Gastroesophageal sphincter (tissue), 4 donors: ENCODE data around the gene SKIC8. TPM values are rescaled to one million over a fixed set of nuclear protein-coding genes. Genes with fewer than 3 reads are reported as not detected.

Source experiments
- ATAC-seq: fragments of 150-250 bp; one replicate; pipeline ENCODE4 v1.9.1; 2016; ENCODE audit warnings: mild to moderate bottlenecking, moderate library complexity
- H3K27ac ChIP-seq, 4 donors: fragments of 200-600 bp; sonication (generic) in 3 of 4; 1 replicate in 3 of 4; 2 replicates in 1 of 4; pipeline ENCODE4 v1.5.1; 2016 to 2019
- H3K27me3 ChIP-seq: fragments of 200-600 bp; sonication (generic); one replicate; pipeline ENCODE4 v1.5.1; 2019
- H3K36me3 ChIP-seq, 2 donors: fragments of 200-600 bp; sonication (generic); one replicate each; pipeline ENCODE4 v1.5.1; 2019; ENCODE audit warnings: control low read depth in 1 of 2
- H3K4me1 ChIP-seq, 3 donors: fragments of 200-600 bp; sonication (generic); 1 replicate in 2 of 3; 2 replicates in 1 of 3; pipeline ENCODE4 v1.5.1; 2016 to 2019; ENCODE audit warnings: control low read depth in 2 of 3
- H3K4me3 ChIP-seq, 2 donors: fragments of 200-600 bp; sonication (generic); one replicate each; pipeline ENCODE4 v1.5.1; 2019; ENCODE audit warnings: mild to moderate bottlenecking in 1 of 2, moderate library complexity in 1 of 2
- H3K9me3 ChIP-seq, 3 donors: fragments of 200-600 bp; sonication (generic); one replicate each; pipeline ENCODE4 v1.5.1; 2017 to 2019; ENCODE audit warnings: control low read depth in 2 of 3
- EP300 ChIP-seq: sonication (generic); formaldehyde crosslinking; IDR thresholded peaks from one replicate; pipeline ENCODE4 v1.6.1; 2017; ENCODE audit warnings: antibody characterized with exemption, mild to moderate bottlenecking
- POLR2A ChIP-seq, 2 donors: fragments of 450-650 bp; IDR thresholded peaks; one replicate each; pipeline ENCODE4 v1.6.1; 2017; ENCODE audit warnings: antibody characterized with exemption in 2 of 2, mild to moderate bottlenecking in 2 of 2, moderate library complexity in 1 of 2
- POLR2AphosphoS5 ChIP-seq: sonication (generic); formaldehyde crosslinking; IDR thresholded peaks from one replicate; pipeline ENCODE4 v1.6.1; 2017; ENCODE audit warnings: antibody characterized with exemption
- WGBS, 2 donors: methylation state at CpG; one replicate each; pipeline ENCODE4 v1.1.5; 2018; ENCODE audit warnings: low coverage in 1 of 2; 5-methylcytosine and 5-hydroxymethylcytosine counted together
- total RNA-seq, 4 donors: library from RNA; depleted of rRNA; stranded (reverse); fragments of >200 nt; gene quantifications; one replicate each; pipeline ENCODE4 v1.1.0, GENCODE V29; 2016
- TF ChIP-seq, protein P1 (sequence below), 4 experiments: fragments of 200-600 bp in 2 of 4; fragments of 450-650 bp in 2 of 4; sonication (generic) in 1 of 4; IDR thresholded peaks; one replicate each; pipeline ENCODE4 v1.5.1; 2017 to 2019; ENCODE audit warnings: antibody characterized with exemption in 4 of 4, mild to moderate bottlenecking in 2 of 4, moderate library complexity in 2 of 4

SKIC8 gene
- total RNA-seq, 4 donors from 2014 or later = 31.1 to 59.0 (median 44.4) TPM

- ATAC-seq = no peak
- H3K4me1 ChIP-seq = peaks cover 0 to 6% (median 0%) of the 10 kb centered on the region in 3 donors
- 80 to 90% methylated on average over 2 to 3 of the region's 5 CpGs for WGBS, 2 donors
- H3K27ac ChIP-seq = no peak overlapping the region
- H3K27me3 ChIP-seq = peaks cover 4% of the 10 kb centered on the region
- H3K9me3 ChIP-seq = no peaks in the 10 kb centered on the region
- TF ChIP-seq EP300 (no peak), POLR2AphosphoS5 (no peak), POLR2A (IDR thresholded peaks at IDR 0.05) (no peak)
- TF ChIP-seq, protein P1, sequence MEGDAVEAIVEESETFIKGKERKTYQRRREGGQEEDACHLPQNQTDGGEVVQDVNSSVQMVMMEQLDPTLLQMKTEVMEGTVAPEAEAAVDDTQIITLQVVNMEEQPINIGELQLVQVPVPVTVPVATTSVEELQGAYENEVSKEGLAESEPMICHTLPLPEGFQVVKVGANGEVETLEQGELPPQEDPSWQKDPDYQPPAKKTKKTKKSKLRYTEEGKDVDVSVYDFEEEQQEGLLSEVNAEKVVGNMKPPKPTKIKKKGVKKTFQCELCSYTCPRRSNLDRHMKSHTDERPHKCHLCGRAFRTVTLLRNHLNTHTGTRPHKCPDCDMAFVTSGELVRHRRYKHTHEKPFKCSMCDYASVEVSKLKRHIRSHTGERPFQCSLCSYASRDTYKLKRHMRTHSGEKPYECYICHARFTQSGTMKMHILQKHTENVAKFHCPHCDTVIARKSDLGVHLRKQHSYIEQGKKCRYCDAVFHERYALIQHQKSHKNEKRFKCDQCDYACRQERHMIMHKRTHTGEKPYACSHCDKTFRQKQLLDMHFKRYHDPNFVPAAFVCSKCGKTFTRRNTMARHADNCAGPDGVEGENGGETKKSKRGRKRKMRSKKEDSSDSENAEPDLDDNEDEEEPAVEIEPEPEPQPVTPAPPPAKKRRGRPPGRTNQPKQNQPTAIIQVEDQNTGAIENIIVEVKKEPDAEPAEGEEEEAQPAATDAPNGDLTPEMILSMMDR (IDR thresholded peaks at IDR 0.05) = no peak
- no peak overlapping the region for H3K4me3 ChIP-seq
- H3K36me3 ChIP-seq = no peaks in the 10 kb centered on the region
Measured at GRCh38 chr15:78239811-78240210, 59.6 kb downstream of the SKIC8 start.

DNA sequence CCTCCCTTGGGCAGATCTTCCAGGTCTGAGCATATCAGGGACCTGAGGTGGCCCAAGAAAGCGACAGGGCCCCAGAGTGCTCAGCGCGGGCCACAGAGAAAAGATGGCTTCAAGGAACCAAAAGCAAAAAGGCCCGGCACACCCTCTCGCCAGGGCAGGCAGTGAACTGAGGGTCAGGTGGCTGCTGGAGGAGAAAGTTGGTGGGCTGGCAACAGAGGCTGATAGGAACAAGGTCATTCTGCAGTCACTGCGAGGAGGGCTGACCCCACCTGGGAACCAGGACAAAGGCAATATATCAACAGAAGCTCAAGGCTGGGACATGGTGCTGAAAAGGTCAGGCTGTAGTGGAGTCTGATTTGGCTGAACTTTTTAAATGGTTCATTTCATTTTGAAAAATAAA, 62.3 kb downstream of the SKIC8 start:
- Histone ChIP-seq H3K4me1 (peaks cover 0 to 6% (median 0%) of the 10 kb centered on the region in 3 donors), H3K9me3 (no peaks in the 10 kb centered on the region), H3K4me3 (no peak overlapping the region), H3K36me3 (no peaks in the 10 kb centered on the region), H3K27ac (no peak overlapping the region), H3K27me3 (peaks cover 4% of the 10 kb centered on the region)
- TF ChIP-seq POLR2AphosphoS5 = no peak
- TF ChIP-seq, protein P1 (IDR thresholded peaks at IDR 0.05) = no peak
- no peak for TF ChIP-seq EP300
- no peak for TF ChIP-seq POLR2A (IDR thresholded peaks at IDR 0.05)
- WGBS, 2 donors = 73% methylated on average over 3 of the region's 6 CpGs; no CpG with 5 or more reads in 1 of the 2 donors
- ATAC-seq = no peak

DNA sequence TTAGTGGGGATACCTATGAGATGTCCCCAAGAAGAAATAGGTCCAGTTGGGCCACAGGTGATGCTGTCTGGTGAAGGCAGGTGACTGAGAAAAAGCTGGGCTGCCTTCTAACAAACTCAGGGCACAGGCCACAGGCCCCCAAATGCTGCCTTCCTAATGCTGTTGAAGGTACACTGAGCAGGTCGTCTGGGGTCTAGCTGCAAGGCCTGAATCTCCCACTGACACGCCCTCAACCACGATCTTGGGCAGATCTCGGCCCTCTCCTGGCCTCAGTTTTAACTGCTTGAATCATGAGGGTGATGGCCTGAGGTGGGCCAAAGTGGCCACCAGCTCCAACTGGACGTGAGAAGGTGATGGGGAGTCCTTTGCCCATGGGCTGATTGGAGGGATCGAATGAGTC, 62.9 kb downstream of the SKIC8 start:
- no peak for TF ChIP-seq POLR2A (IDR thresholded peaks at IDR 0.05)
- TF ChIP-seq, protein P1 (IDR thresholded peaks at IDR 0.05) = no peak
- TF ChIP-seq EP300 = no peak
- no peak for TF ChIP-seq POLR2AphosphoS5
- Histone ChIP-seq H3K27me3 (peaks cover 4% of the 10 kb centered on the region), H3K4me3 (no peak overlapping the region), H3K4me1 (peaks cover 0 to 6% (median 0%) of the 10 kb centered on the region in 3 donors), H3K27ac (no peak overlapping the region), H3K36me3 (no peaks in the 10 kb centered on the region), H3K9me3 (no peaks in the 10 kb centered on the region)
- 89 to 92% methylated on average over 5 of the region's 6 CpGs for WGBS, 2 donors
- no peak for ATAC-seq

- H3K36me3 ChIP-seq = no peaks in the 10 kb centered on the region
- TF ChIP-seq POLR2A (IDR thresholded peaks at IDR 0.05) (no peak), EP300 (no peak), POLR2AphosphoS5 (no peak)
- TF ChIP-seq, protein P1 (IDR thresholded peaks at IDR 0.05) = no peak
- no peaks in the 10 kb centered on the region for H3K9me3 ChIP-seq
- H3K27ac ChIP-seq = peak within 1 kb of the TSS in 1 of 4 donors; percentile 5
- no peaks in the 10 kb centered on the region for H3K4me1 ChIP-seq
- peaks cover 4% of the 10 kb centered on the region for H3K27me3 ChIP-seq
- no peak within 1 kb of the TSS for H3K4me3 ChIP-seq
- ATAC-seq = no peak
- 57 to 80% methylated on average over 4 to 6 of the region's 6 CpGs for WGBS, 2 donors
Measured at GRCh38 chr15:78234515-78235040, 64.8 kb downstream of the SKIC8 start, which contains the start of gene ACSBG1. TSS of gene ACSBG1 (minus strand) at chr15:78234565. CDS start at chr15:78234501, 64 bp downstream.

- Histone ChIP-seq H3K27ac (no peak overlapping the region), H3K36me3 (no peaks in the 10 kb centered on the region), H3K9me3 (no peaks in the 10 kb centered on the region), H3K4me1 (no peaks in the 10 kb centered on the region), H3K27me3 (peaks cover 4% of the 10 kb centered on the region), H3K4me3 (no peak overlapping the region)
- TF ChIP-seq EP300 = no peak
- TF ChIP-seq, protein P1 (IDR thresholded peaks at IDR 0.05) = no peak
- no peak for TF ChIP-seq POLR2AphosphoS5
- no peak for TF ChIP-seq POLR2A (IDR thresholded peaks at IDR 0.05)
- WGBS, 2 donors = 73 to 78% methylated on average over 4 to 9 of the region's 11 CpGs
- no peak for ATAC-seq
Measured at GRCh38 chr15:78233496-78233895, 65.9 kb downstream of the SKIC8 start.
